IMR-90 (cell line): ENCODE measurements around the gene PSMD1. TPM values are rescaled to one million over a fixed set of nuclear protein-coding genes. Genes with fewer than 3 reads are reported as not detected.

Source experiments
- ATAC-seq: fragments of 200-7000 bp; cut with Tn5 transposase; 2 replicates; pipeline ENCODE4 v1.9.1; 2020; ENCODE audit warnings: low read depth, mild to moderate bottlenecking, moderate library complexity
- BruUV-seq: library from RNA; stranded (reverse); fragments of 400-500 nt; replicated peaks from 2 replicates; lab custom pipeline; 2021; lab: Mats Ljungman, UMichigan
- CTCF ChIA-PET: fragments of 300-600 bp; formaldehyde crosslinking; extraction: SDS; loops from one replicate; lab custom pipeline; 2021; ENCODE audit warnings: antibody characterized with exemption; lab: Yijun Ruan, JAX
- POLR2A ChIA-PET: fragments of 300-600 bp; sonication (Branson Sonifier 250); formaldehyde crosslinking; loops from one replicate; lab custom pipeline; 2022; ENCODE audit warnings: antibody characterized with exemption; ENCODE audit not compliant: unreplicated experiment; lab: Charles Lee
- DNase-seq: peaks from one replicate; pipeline ENCODE4 v3.0.0; 2013
- H2AFZ ChIP-seq: replicated peaks from 2 replicates; pipeline ENCODE3; 2013; ENCODE audit warnings: low read length, mild to moderate bottlenecking; ENCODE audit not compliant: poor library complexity
- H2AK5ac ChIP-seq: 2 replicates; pipeline ENCODE4 v1.6.1; 2013; ENCODE audit warnings: low read depth, low read length, inconsistent platforms
- H2AK9ac ChIP-seq: replicated peaks from 2 replicates; pipeline ENCODE3; 2013; ENCODE audit warnings: mild to moderate bottlenecking, low read depth, low read length, moderate library complexity; ENCODE audit not compliant: poor library complexity
- H2BK120ac ChIP-seq: 2 replicates; pipeline ENCODE4 v1.6.1; 2013; ENCODE audit warnings: low read depth, low read length, inconsistent platforms
- H2BK15ac ChIP-seq: 3 replicates; pipeline ENCODE4 v1.6.1; 2013; ENCODE audit warnings: low read depth, low read length, inconsistent platforms
- H2BK20ac ChIP-seq: 2 replicates; pipeline ENCODE4 v1.6.1; 2013; ENCODE audit warnings: low read depth, mild to moderate bottlenecking, inconsistent platforms, low read length, moderate library complexity
- H2BK5ac ChIP-seq: 2 replicates; pipeline ENCODE4 v1.6.1; 2013; ENCODE audit warnings: mild to moderate bottlenecking, low read depth, low read length, inconsistent platforms; ENCODE audit not compliant: poor library complexity, severe bottlenecking
- H3K14ac ChIP-seq: replicated peaks from 2 replicates; pipeline ENCODE4 v1.6.1; 2013; ENCODE audit warnings: low read depth, low read length, inconsistent platforms
- H3K18ac ChIP-seq: 2 replicates; pipeline ENCODE4 v1.6.1; 2013; ENCODE audit warnings: low read depth, low read length, control low read depth
- H3K23ac ChIP-seq: 2 replicates; pipeline ENCODE4 v1.6.1; 2013; ENCODE audit warnings: low read depth, low read length, inconsistent platforms
- H3K27ac ChIP-seq: 2 replicates; pipeline ENCODE4 v1.5.1; 2013; ENCODE audit warnings: mild to moderate bottlenecking, control low read depth, low read length; ENCODE audit not compliant: insufficient read depth
- H3K27me3 ChIP-seq: 2 replicates; pipeline ENCODE4 v1.6.1; 2013; ENCODE audit warnings: low read length; ENCODE audit not compliant: control insufficient read depth, insufficient read depth
- H3K36me3 ChIP-seq: 2 replicates; pipeline ENCODE4 v1.6.1; 2013; ENCODE audit warnings: low read length, mixed read lengths; ENCODE audit not compliant: control insufficient read depth, insufficient read depth
- H3K4ac ChIP-seq: 2 replicates; pipeline ENCODE4 v1.6.1; 2013; ENCODE audit warnings: low read depth, low read length, inconsistent platforms
- H3K4me1 ChIP-seq: 2 replicates; pipeline ENCODE4 v1.6.1; 2013; ENCODE audit warnings: low read length, mixed read lengths; ENCODE audit not compliant: control insufficient read depth, insufficient read depth
- H3K4me2 ChIP-seq: 2 replicates; pipeline ENCODE4 v1.6.1; 2013; ENCODE audit warnings: low read depth, mild to moderate bottlenecking, control low read depth, low read length, moderate library complexity
- H3K4me3 ChIP-seq: 2 replicates; pipeline ENCODE4 v1.5.1; 2013; ENCODE audit warnings: low read depth, mild to moderate bottlenecking, control low read depth, low read length, moderate library complexity; ENCODE audit not compliant: insufficient read depth
- H3K56ac ChIP-seq: 2 replicates; pipeline ENCODE4 v1.6.1; 2013; ENCODE audit warnings: low read length, inconsistent platforms; ENCODE audit not compliant: insufficient read depth; ENCODE audit errors: extremely low read depth
- H3K79me1 ChIP-seq, 2 experiments: 2 replicates each; pipeline ENCODE4 v1.6.1; 2013; ENCODE audit warnings: low read length in 2 of 2, inconsistent platforms in 1 of 2, low read depth in 1 of 2
- H3K9ac ChIP-seq: 2 replicates; pipeline ENCODE4 v1.6.1; 2013; ENCODE audit warnings: low read depth, low read length, control low read depth
- H3K9me1 ChIP-seq: 2 replicates; pipeline ENCODE4 v1.6.1; 2013; ENCODE audit warnings: low read length, inconsistent platforms; ENCODE audit not compliant: insufficient read depth
- H3K9me3 ChIP-seq: 2 replicates; pipeline ENCODE4 v1.6.1; 2013; ENCODE audit warnings: low read length; ENCODE audit not compliant: control insufficient read depth, insufficient read depth
- H4K20me1 ChIP-seq: 2 replicates; pipeline ENCODE4 v1.6.1; 2013; ENCODE audit warnings: low read length, inconsistent platforms; ENCODE audit not compliant: insufficient read depth
- H4K5ac ChIP-seq: 2 replicates; pipeline ENCODE4 v1.6.1; 2013; ENCODE audit warnings: mild to moderate bottlenecking, low read depth, low read length, control low read depth
- H4K8ac ChIP-seq, 2 experiments: 2 replicates each; pipeline ENCODE4 v1.6.1; 2013; ENCODE audit warnings: low read depth in 2 of 2, low read length in 2 of 2, control low read depth in 1 of 2, inconsistent platforms in 1 of 2
- H4K91ac ChIP-seq: 2 replicates; pipeline ENCODE4 v1.6.1; 2013; ENCODE audit warnings: low read depth, low read length, inconsistent platforms; ENCODE audit not compliant: insufficient read depth
- BHLHE40 ChIP-seq: fragments of 150-350 bp; IDR thresholded peaks from 2 replicates; pipeline ENCODE4 v1.6.1; 2016; ENCODE audit warnings: mild to moderate bottlenecking, low read depth, low read length
- CEBPB ChIP-seq: IDR thresholded peaks from 2 replicates; pipeline ENCODE4 v1.6.1; 2012; ENCODE audit warnings: low read depth, low read length, improper control_type of control experiment
- CHD1 ChIP-seq: IDR thresholded peaks from 2 replicates; pipeline ENCODE4 v1.6.1; 2012; ENCODE audit warnings: low read depth, low read length, improper control_type of control experiment
- CTCF ChIP-seq: conservative IDR thresholded peaks from 2 replicates; pipeline ENCODE4 v1.5.1; 2012; ENCODE audit warnings: mild to moderate bottlenecking, low read depth, low read length, improper control_type of control experiment
- ELK1 ChIP-seq: fragments of 150-350 bp; IDR thresholded peaks from 2 replicates; pipeline ENCODE4 v1.6.1; 2016; ENCODE audit warnings: low read depth, mild to moderate bottlenecking, low read length, moderate library complexity, borderline replicate concordance
- FOS ChIP-seq: fragments of 150-350 bp; IDR thresholded peaks from 2 replicates; pipeline ENCODE4 v1.6.1; 2016; ENCODE audit warnings: low read depth, low read length
- MAZ ChIP-seq: IDR thresholded peaks from 2 replicates; pipeline ENCODE4 v1.6.1; 2012; ENCODE audit warnings: low read depth, mild to moderate bottlenecking, low read length, improper control_type of control experiment, moderate library complexity, borderline replicate concordance
- MXI1 ChIP-seq: IDR thresholded peaks from 2 replicates; pipeline ENCODE4 v1.6.1; 2012; ENCODE audit warnings: low read depth, mild to moderate bottlenecking, low read length, moderate library complexity, borderline replicate concordance
- NFE2L2 ChIP-seq: fragments of 150-350 bp; IDR thresholded peaks from 2 replicates; pipeline ENCODE4 v1.6.1; 2016; ENCODE audit warnings: low read depth, mild to moderate bottlenecking, low read length
- POLR2A ChIP-seq: IDR thresholded peaks from 2 replicates; pipeline ENCODE4 v1.6.1; 2012; ENCODE audit warnings: mild to moderate bottlenecking, low read depth, low read length
- RAD21 ChIP-seq: IDR thresholded peaks from 2 replicates; pipeline ENCODE4 v1.6.1; 2012; ENCODE audit warnings: low read length, improper control_type of control experiment
- RCOR1 ChIP-seq: IDR thresholded peaks from 2 replicates; pipeline ENCODE4 v1.6.1; 2012; ENCODE audit warnings: mild to moderate bottlenecking, low read length, improper control_type of control experiment; ENCODE audit not compliant: insufficient replicate concordance
- RFX5 ChIP-seq: IDR thresholded peaks from 2 replicates; pipeline ENCODE4 v1.8.0; 2012; ENCODE audit warnings: low read depth, mild to moderate bottlenecking, low read length, moderate library complexity
- SMC3 ChIP-seq: fragments of 150-350 bp; IDR thresholded peaks from 2 replicates; pipeline ENCODE4 v1.6.1; 2016; ENCODE audit warnings: low read depth, mild to moderate bottlenecking, antibody characterized with exemption, low read length, moderate library complexity
- USF2 ChIP-seq: fragments of 150-350 bp; IDR thresholded peaks from 2 replicates; pipeline ENCODE4 v1.6.1; 2017; ENCODE audit warnings: mild to moderate bottlenecking, antibody characterized with exemption, low read length, low read depth
- WGBS, 2 experiments: methylation state at CpG; one replicate each; pipeline versions ENCODE4 v1.1.5 to v1.1.7; 2013; ENCODE audit warnings: missing lambda C conversion rate in 2 of 2; ENCODE audit not compliant: insufficient read length in 1 of 2; ENCODE audit errors: extremely low coverage in 2 of 2; 5-methylcytosine and 5-hydroxymethylcytosine counted together
- dilution Hi-C: fragments of 300-500 bp; cut with HindIII; formaldehyde crosslinking; loops from one replicate; pipeline ENCODE4 v1.14.3; 2018; ENCODE audit warnings: low sequenced_read_pairs; ENCODE audit not compliant: unreplicated experiment
- in situ Hi-C: fragments of 300-500 bp; cut with MboI; formaldehyde crosslinking; loops from 3 replicates; pipeline ENCODE4 v1.14.3; 2019; ENCODE audit warnings: low sequenced_read_pairs, inconsistent platforms, mixed read lengths
- intact Hi-C: fragments of 100-400 bp; cut with micrococcal nuclease; formaldehyde crosslinking; loops from 2 replicates; pipeline ENCODE4 v1.10.0; 2022
- polyA plus RNA-seq, 3 experiments: library from polyadenylated mRNA; depleted of rRNA; stranded (reverse); fragments of >200 nt; gene quantifications; 2 replicates each; pipeline ENCODE4 v1.2.3, GENCODE V29; 2012; ENCODE audit warnings: low replicate concordance in 1 of 3
- total RNA-seq: library from RNA; depleted of rRNA; stranded (reverse); fragments of >200 nt; gene quantifications from 2 replicates; pipeline ENCODE4 v1.2.3, GENCODE V29; 2012

PSMD1 gene
- total and polyA plus RNA-seq, 2 of the 4 experiments (the other 2 are of a cell fraction), result 89.8 to 181 TPM

- no peaks in the 10 kb centered on the region for H3K9me3 ChIP-seq
- H2BK5ac ChIP-seq, result peak overlapping the region; percentile 25
- DNase-seq, result peak; percentile 61
- peak overlapping the region; percentile 66; the same call in 1 of the 2 replicates for H2AK5ac ChIP-seq
- CTCF ChIA-PET, result interaction anchor here (0.5 to 4.2 kb wide), 8 partner anchors 10 to 416 kb away, joined by 3 to 25 read pairs (median 4); no protein-coding TSS in a partner anchor
- H2BK20ac ChIP-seq, result peak overlapping the region; percentile 89
- H4K20me1 ChIP-seq, result no peaks in the 10 kb centered on the region
- 0 out of 2 replicates have a peak overlapping the region, but pooled peaks have one; percentile 19 for H3K56ac ChIP-seq
- TF ChIP-seq CTCF, result no peak
- TF ChIP-seq CHD1, result no peak
- TF ChIP-seq RFX5, result no peak
- TF ChIP-seq USF2, result no peak
- no peak for TF ChIP-seq NFE2L2
- TF ChIP-seq FOS, result no peak
- TF ChIP-seq CEBPB, result no peak
- TF ChIP-seq BHLHE40, result no peak
- TF ChIP-seq SMC3, result no peak
- no peak for TF ChIP-seq MXI1
- TF ChIP-seq ELK1, result no peak
- no peak for TF ChIP-seq RCOR1
- TF ChIP-seq POLR2A, result no peak
- TF ChIP-seq MAZ, result no peak
- TF ChIP-seq RAD21, result no peak
- WGBS, 2 experiments, result no CpG with 5 or more reads among the region's 3 CpGs
- H4K5ac ChIP-seq, result peak overlapping the region; percentile 62
- peak overlapping the region; percentile 99 for H2BK120ac ChIP-seq
- no peak; the same call in 1 of the 2 replicates for ATAC-seq
- in situ Hi-C loops (loop anchor here (5.0 kb wide), 1 partner anchor 81 kb away; no protein-coding TSS in a partner anchor), intact Hi-C loops (no loop called here), dilution Hi-C loops (no loop called here)
- no peaks in the 10 kb centered on the region for H3K27me3 ChIP-seq
- H3K4me2 ChIP-seq, result no peak overlapping the region
- 0 out of 2 replicates have a peak overlapping the region, but pooled peaks have one; percentile 38 for H3K14ac ChIP-seq
- H4K8ac ChIP-seq, result peak overlapping the region; percentile 86 to 97
- no peak overlapping the region for H3K23ac ChIP-seq
- no TSS peak for BruUV-seq
- no peaks in the 10 kb centered on the region for H3K36me3 ChIP-seq
- 0 out of 2 replicates have a peak overlapping the region, but pooled peaks have one; percentile 13 for H3K9ac ChIP-seq
- peaks cover 14% of the 10 kb centered on the region; the same call in 1 of the 2 replicates for H3K4me1 ChIP-seq
- peak overlapping the region; percentile 97 for H3K4ac ChIP-seq
- peaks cover 7% of the 10 kb centered on the region; the same call in 1 of the 2 replicates for H3K9me1 ChIP-seq
- peaks cover 0 to 7% of the 10 kb centered on the region in 2 experiments; a peak in 1 of 4 replicates for H3K79me1 ChIP-seq
- H4K91ac ChIP-seq, result peak overlapping the region; percentile 85
- no peak overlapping the region for H2AK9ac ChIP-seq
- peak overlapping the region; percentile 71 for H2AFZ ChIP-seq
- H3K18ac ChIP-seq, result no peak overlapping the region; the same call in 1 of the 2 replicates
- H2BK15ac ChIP-seq, result peak overlapping the region; percentile 67; the same call in 1 of the 3 replicates
- no peak overlapping the region for H3K27ac ChIP-seq
- POLR2A ChIA-PET, result no interaction called here
- H3K4me3 ChIP-seq, result no peak overlapping the region
Observed at GRCh38 chr2:231193216-231193615, 136.5 kb downstream of the PSMD1 start.
